Trophoblast cell (in vitro differentiated cells and primary cell): Measurements from ENCODE around the gene STK33.
"Not testable (repeated sequence)": the region's sequence is repeated elsewhere in the genome, so short reads cannot be mapped to it uniquely, and the experiment has no call there.

Experiments used
- DNase-seq, 2 donors: peaks; one replicate each; pipeline ENCODE4 v3.0.0-alpha.2; 2016
- H2AFZ ChIP-seq: 2 replicates; pipeline ENCODE4 v1.6.1; 2013; ENCODE audit warnings: low read length, moderate library complexity, mild to moderate bottlenecking; ENCODE audit not compliant: insufficient read depth, poor library complexity
- H2AK5ac ChIP-seq: 2 replicates; pipeline ENCODE4 v1.6.1; 2013; ENCODE audit warnings: mild to moderate bottlenecking, low read length
- H2BK120ac ChIP-seq: 2 replicates; pipeline ENCODE4 v1.6.1; 2013; ENCODE audit warnings: low read length, mild to moderate bottlenecking, moderate library complexity; ENCODE audit not compliant: insufficient read depth, poor library complexity
- H2BK12ac ChIP-seq: 2 replicates; pipeline ENCODE4 v1.6.1; 2013; ENCODE audit warnings: mild to moderate bottlenecking, low read length, moderate library complexity
- H2BK5ac ChIP-seq: 2 replicates; pipeline ENCODE4 v1.6.1; 2013; ENCODE audit warnings: low read length, low read depth, moderate library complexity, mild to moderate bottlenecking; ENCODE audit not compliant: poor library complexity
- H3K14ac ChIP-seq: 2 replicates; pipeline ENCODE4 v1.6.1; 2013; ENCODE audit warnings: mild to moderate bottlenecking, low read length
- H3K18ac ChIP-seq: 2 replicates; pipeline ENCODE4 v1.6.1; 2013; ENCODE audit warnings: mild to moderate bottlenecking, low read length
- H3K23ac ChIP-seq: 2 replicates; pipeline ENCODE4 v1.6.1; 2013; ENCODE audit warnings: low read length
- H3K27ac ChIP-seq: 2 replicates; pipeline ENCODE4 v1.5.1; 2013; ENCODE audit warnings: low read depth, mild to moderate bottlenecking, inconsistent platforms, low read length, moderate library complexity
- H3K27me3 ChIP-seq: 2 replicates; pipeline ENCODE4 v1.6.1; 2013; ENCODE audit warnings: inconsistent platforms, mild to moderate bottlenecking, low read length, moderate library complexity; ENCODE audit not compliant: insufficient read depth
- H3K36me3 ChIP-seq, 2 experiments: 1 replicate in 1 of 2; 2 replicates in 1 of 2; pipeline ENCODE4 v1.6.1; 2013; ENCODE audit warnings: low read length in 2 of 2, mild to moderate bottlenecking in 2 of 2, moderate library complexity in 1 of 2; ENCODE audit not compliant: insufficient read depth in 2 of 2, control insufficient read depth in 1 of 2
- H3K4ac ChIP-seq: 2 replicates; pipeline ENCODE4 v1.6.1; 2013; ENCODE audit warnings: low read depth, mild to moderate bottlenecking, low read length, moderate library complexity
- H3K4me1 ChIP-seq, 2 experiments: 1 replicate in 1 of 2; 2 replicates in 1 of 2; pipeline ENCODE4 v1.6.1; 2013; ENCODE audit warnings: low read length in 2 of 2, mild to moderate bottlenecking in 2 of 2, moderate library complexity in 1 of 2; ENCODE audit not compliant: insufficient read depth in 2 of 2, control insufficient read depth in 1 of 2
- H3K4me2 ChIP-seq: 2 replicates; pipeline ENCODE4 v1.6.1; 2013; ENCODE audit warnings: inconsistent platforms, mild to moderate bottlenecking, low read length, moderate library complexity
- H3K4me3 ChIP-seq: 2 replicates; pipeline ENCODE4 v1.5.1; 2013; ENCODE audit warnings: mild to moderate bottlenecking, low read depth, low read length, inconsistent platforms
- H3K79me1 ChIP-seq: one replicate; pipeline ENCODE4 v1.6.1; 2013; ENCODE audit warnings: low read length
- H3K79me2 ChIP-seq: 2 replicates; pipeline ENCODE4 v1.6.1; 2013; ENCODE audit warnings: low read length, mild to moderate bottlenecking; ENCODE audit not compliant: control insufficient read depth, insufficient read depth, poor library complexity
- H3K9ac ChIP-seq: 2 replicates; pipeline ENCODE4 v1.6.1; 2013; ENCODE audit warnings: mild to moderate bottlenecking, low read length
- H3K9me3 ChIP-seq: 2 replicates; pipeline ENCODE4 v1.6.1; 2013; ENCODE audit warnings: low read depth, mild to moderate bottlenecking, control low read depth, inconsistent platforms, low read length; ENCODE audit not compliant: insufficient read depth
- H4K12ac ChIP-seq: 2 replicates; pipeline ENCODE4 v1.6.1; 2013; ENCODE audit warnings: low read depth, mild to moderate bottlenecking, low read length, moderate library complexity
- H4K8ac ChIP-seq: 2 replicates; pipeline ENCODE4 v1.6.1; 2013; ENCODE audit warnings: low read depth, mild to moderate bottlenecking, low read length, moderate library complexity
- H4K91ac ChIP-seq: one replicate; pipeline ENCODE4 v1.6.1; 2013; ENCODE audit warnings: low read depth, mild to moderate bottlenecking, low read length, moderate library complexity
- WGBS: extraction: QIAGEN DNeasy Blood & Tissue Kit; methylation state at CpG from one replicate; pipeline ENCODE4 v1.1.7; 2013; ENCODE audit warnings: missing lambda C conversion rate; ENCODE audit not compliant: insufficient read length, insufficient coverage; ENCODE audit errors: extremely low coverage; 5-methylcytosine and 5-hydroxymethylcytosine counted together

STK33 gene

GRCh38 chr11:8467356-8467755 is 126.7 kb downstream of the STK33 start:
- not testable (repeated sequence) for H3K23ac ChIP-seq, H3K36me3 ChIP-seq, H2BK5ac ChIP-seq, H3K79me1 ChIP-seq, H2AK5ac ChIP-seq, H3K4me1 ChIP-seq, H3K9me3 ChIP-seq, H3K79me2 ChIP-seq, H3K27me3 ChIP-seq, DNase-seq, H2BK120ac ChIP-seq, H3K9ac ChIP-seq, H3K4ac ChIP-seq, H4K91ac ChIP-seq, H4K8ac ChIP-seq, H3K14ac ChIP-seq, H2AFZ ChIP-seq, H3K27ac ChIP-seq, H3K4me2 ChIP-seq, H2BK12ac ChIP-seq, H4K12ac ChIP-seq, H3K4me3 ChIP-seq, H3K18ac ChIP-seq
- no CpG with 5 or more reads among the region's 4 CpGs for WGBS

DNA sequence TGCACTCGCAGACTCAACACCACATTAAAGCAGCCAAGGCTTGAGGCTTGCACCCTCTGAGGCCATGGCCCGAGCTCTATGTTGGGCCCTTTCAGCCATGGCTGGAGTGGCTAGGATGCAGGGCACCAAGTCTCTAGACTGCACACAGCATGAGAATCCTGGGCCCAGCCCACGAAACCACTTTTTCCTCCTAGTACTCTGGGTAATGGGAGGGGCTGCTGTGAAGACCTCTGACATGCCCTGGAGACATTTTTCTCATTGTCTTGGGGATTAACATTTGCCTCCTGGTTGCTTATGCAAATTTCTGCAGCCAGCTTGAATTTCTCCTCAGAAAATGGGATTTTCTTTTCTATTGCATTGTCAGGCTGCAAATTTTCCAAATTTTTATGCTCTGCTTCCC is 127.1 kb downstream of the STK33 start:
- not testable (repeated sequence) for H3K18ac ChIP-seq, H3K4ac ChIP-seq
- WGBS = no CpG with 5 or more reads among the region's 3 CpGs

GRCh38 chr11:8459711-8460399 is 134.2 kb downstream of the STK33 start:
- H4K12ac ChIP-seq = no peak overlapping the region
- H3K4me3 ChIP-seq = no peak overlapping the region
- H2AK5ac ChIP-seq = no peak overlapping the region
- no peaks in the 10 kb centered on the region for H3K9me3 ChIP-seq
- H3K23ac ChIP-seq = no peak overlapping the region
- no peak overlapping the region for H4K8ac ChIP-seq
- H4K91ac ChIP-seq = no peak overlapping the region
- no peak for DNase-seq
- H3K4me2 ChIP-seq = no peak overlapping the region
- H3K79me1 ChIP-seq = no peaks in the 10 kb centered on the region
- H3K79me2 ChIP-seq = no peaks in the 10 kb centered on the region
- H2BK5ac ChIP-seq = no peak overlapping the region
- H3K4me1 ChIP-seq = no peaks in the 10 kb centered on the region
- H3K36me3 ChIP-seq = no peaks in the 10 kb centered on the region
- H2BK120ac ChIP-seq = no peak overlapping the region
- no CpG with 5 or more reads among the region's 4 CpGs for WGBS
- no peak overlapping the region for H2BK12ac ChIP-seq
- no peak overlapping the region for H3K14ac ChIP-seq
- no peak overlapping the region for H3K27ac ChIP-seq
- H3K4ac ChIP-seq = no peak overlapping the region
- no peak overlapping the region for H2AFZ ChIP-seq
- H3K9ac ChIP-seq = no peak overlapping the region
- no peak overlapping the region for H3K18ac ChIP-seq
- no peaks in the 10 kb centered on the region for H3K27me3 ChIP-seq

More for the DNA sequence above, 127.1 kb downstream of the STK33 start:
- not testable (repeated sequence) for H2AFZ ChIP-seq, H3K79me2 ChIP-seq, H3K23ac ChIP-seq, H4K12ac ChIP-seq, H2BK12ac ChIP-seq, H2BK5ac ChIP-seq, H3K27ac ChIP-seq, DNase-seq, H3K9me3 ChIP-seq, H4K8ac ChIP-seq, H3K4me2 ChIP-seq, H2AK5ac ChIP-seq, H3K4me3 ChIP-seq, H3K9ac ChIP-seq, H3K79me1 ChIP-seq, H3K27me3 ChIP-seq, H4K91ac ChIP-seq, H2BK120ac ChIP-seq, H3K14ac ChIP-seq, H3K4me1 ChIP-seq, H3K36me3 ChIP-seq

GRCh38 chr11:8442301-8442700 is 151.7 kb downstream of the STK33 start:
- Histone ChIP-seq H3K4ac (no peak overlapping the region), H3K23ac (no peak overlapping the region)
- no CpG with 5 or more reads among the region's 4 CpGs for WGBS

More at GRCh38 chr11:8442301-8442700, 151.7 kb downstream of the STK33 start:
- no peak for DNase-seq
- no peaks in the 10 kb centered on the region for H3K9me3 ChIP-seq
- no peak overlapping the region for H3K27ac ChIP-seq
- H3K4me2 ChIP-seq = no peak overlapping the region
- no peaks in the 10 kb centered on the region for H3K36me3 ChIP-seq
- H3K9ac ChIP-seq = no peak overlapping the region
- no peaks in the 10 kb centered on the region for H3K4me1 ChIP-seq
- H2AK5ac ChIP-seq = no peak overlapping the region
- no peak overlapping the region for H4K8ac ChIP-seq
- H2BK120ac ChIP-seq = no peak overlapping the region
- H3K4me3 ChIP-seq = no peak overlapping the region
- no peak overlapping the region for H4K12ac ChIP-seq
- no peaks in the 10 kb centered on the region for H3K79me2 ChIP-seq
- H2AFZ ChIP-seq = no peak overlapping the region
- H2BK5ac ChIP-seq = no peak overlapping the region
- no peak overlapping the region for H3K18ac ChIP-seq
- H3K79me1 ChIP-seq = no peaks in the 10 kb centered on the region
- H2BK12ac ChIP-seq = no peak overlapping the region
- H4K91ac ChIP-seq = no peak overlapping the region
- no peaks in the 10 kb centered on the region for H3K27me3 ChIP-seq
- H3K14ac ChIP-seq = no peak overlapping the region
